Peyer's patch (tissue), 4 donors: ENCODE measurements around the gene TRAF3IP3. TPM values are rescaled to one million over a fixed set of nuclear protein-coding genes. Genes with fewer than 3 reads are reported as not detected.

ENCODE experiments used
- DNase-seq, 3 donors: peaks; one replicate each; pipeline ENCODE4 v3.0.0-alpha.2; 2017 to 2019
- H3K27ac ChIP-seq, 4 donors: fragments of 200-600 bp; sonication (generic); one replicate each; pipeline ENCODE4 v1.5.1; 2016 to 2019
- H3K27me3 ChIP-seq, 2 donors: fragments of 200-600 bp; sonication (generic); one replicate each; pipeline ENCODE4 v1.5.1; 2019
- H3K36me3 ChIP-seq, 3 donors: fragments of 200-600 bp; sonication (generic); one replicate each; pipeline ENCODE4 v1.5.1; 2016 to 2019
- H3K4me1 ChIP-seq, 4 donors: fragments of 200-600 bp; sonication (generic); one replicate each; pipeline ENCODE4 v1.5.1; 2016 to 2019
- H3K4me3 ChIP-seq, 4 donors: fragments of 200-600 bp; sonication (generic); 1 replicate in 3 of 4; 2 replicates in 1 of 4; pipeline ENCODE4 v1.5.1; 2016 to 2019; ENCODE audit warnings: mild to moderate bottlenecking in 1 of 4
- H3K9me3 ChIP-seq, 4 donors: fragments of 200-600 bp; sonication (generic); one replicate each; pipeline ENCODE4 v1.5.1; 2016 to 2019; ENCODE audit warnings: mild to moderate bottlenecking in 1 of 4
- CTCF ChIP-seq, 6 experiments: fragments of 450-650 bp in 4 of 6; fragments of 200-600 bp in 2 of 6; sonication (generic) in 1 of 6; IDR thresholded peaks; one replicate each; pipeline ENCODE4 v1.5.1; 2017 to 2019; ENCODE audit warnings: antibody characterized with exemption in 6 of 6, mild to moderate bottlenecking in 3 of 6, moderate library complexity in 1 of 6
- POLR2A ChIP-seq, 2 donors: fragments of 450-650 bp; IDR thresholded peaks; one replicate each; pipeline ENCODE4 v1.5.1; 2017; ENCODE audit warnings: antibody characterized with exemption in 2 of 2, mild to moderate bottlenecking in 2 of 2, moderate library complexity in 2 of 2
- total RNA-seq, 4 donors: library from RNA; depleted of rRNA; stranded (reverse); fragments of >200 nt; gene quantifications; one replicate each; pipeline ENCODE4 v1.1.0, GENCODE V29; 2016

TRAF3IP3 gene
- total RNA-seq, 4 donors from 2014 or later = 7.4 to 102 (median 10.8) TPM

- peak overlapping the region; percentile 7 to 75 (median 35) for H3K27ac ChIP-seq
- TF ChIP-seq POLR2A (IDR thresholded peaks at IDR 0.05) (no peak), CTCF (IDR thresholded peaks at IDR 0.05) (no peak)
These were observed 4.1 kb upstream of the TRAF3IP3 start for GRCh38 chr1:209751627-209752231.

GRCh38 chr1:209752890-209753289 is 3.0 kb upstream of the TRAF3IP3 start:
- no peak for DNase-seq
- no peak overlapping the region for H3K27ac ChIP-seq
- no peaks in the 10 kb centered on the region for H3K27me3 ChIP-seq
- H3K36me3 ChIP-seq = no peaks in the 10 kb centered on the region
- no peaks in the 10 kb centered on the region for H3K9me3 ChIP-seq
- no peak overlapping the region for H3K4me3 ChIP-seq
- peaks cover 0 to 16% (median 7%) of the 10 kb centered on the region in 4 donors for H3K4me1 ChIP-seq
- TF ChIP-seq POLR2A (IDR thresholded peaks at IDR 0.05) (no peak), CTCF (IDR thresholded peaks at IDR 0.05) (no peak)

More at GRCh38 chr1:209751627-209752231, 4.1 kb upstream of the TRAF3IP3 start:
- Histone ChIP-seq H3K4me1 (peaks cover 0 to 19% (median 10%) of the 10 kb centered on the region in 4 donors), H3K27me3 (no peaks in the 10 kb centered on the region), H3K36me3 (no peaks in the 10 kb centered on the region), H3K4me3 (no peak overlapping the region), H3K9me3 (no peaks in the 10 kb centered on the region)
- DNase-seq = peak in 1 of 3 donors; percentile 57

- H3K4me3 ChIP-seq = no peak overlapping the region
- TF ChIP-seq POLR2A (IDR thresholded peaks at IDR 0.05) (no peak), CTCF (IDR thresholded peaks at IDR 0.05) (no peak)
- DNase-seq = no peak
- peaks cover 0 to 30% (median 5%) of the 10 kb centered on the region in 4 donors for H3K4me1 ChIP-seq
- no peaks in the 10 kb centered on the region for H3K36me3 ChIP-seq
- no peaks in the 10 kb centered on the region for H3K9me3 ChIP-seq
- H3K27me3 ChIP-seq = no peaks in the 10 kb centered on the region
- peak overlapping the region; percentile 33 to 86 (median 71) for H3K27ac ChIP-seq
These were observed 597 bp upstream of the TRAF3IP3 start for GRCh38 chr1:209755256-209755655.

GRCh38 chr1:209756615-209757445 is 977 bp downstream of the TRAF3IP3 start:
- H3K36me3 ChIP-seq = no peaks in the 10 kb centered on the region
- H3K9me3 ChIP-seq = no peaks in the 10 kb centered on the region
- peak in 2 of 3 donors; percentile 56 to 66 for DNase-seq
- H3K27me3 ChIP-seq = no peaks in the 10 kb centered on the region
- H3K4me3 ChIP-seq = peak overlapping the region; percentile 40 to 46 (median 44)
- TF ChIP-seq POLR2A (IDR thresholded peaks at IDR 0.05) (no peak), CTCF (IDR thresholded peaks at IDR 0.05) (no peak)
- peaks cover 0 to 23% (median 6%) of the 10 kb centered on the region in 4 donors for H3K4me1 ChIP-seq
- peak overlapping the region; percentile 63 to 86 (median 79) for H3K27ac ChIP-seq

GRCh38 chr1:209758400-209758799 is 2.5 kb downstream of the TRAF3IP3 start:
- no peak for DNase-seq
- Histone ChIP-seq H3K27me3 (no peaks in the 10 kb centered on the region), H3K27ac (peak overlapping the region in 1 of 4 donors; percentile 86), H3K36me3 (no peaks in the 10 kb centered on the region), H3K4me1 (peaks cover 0 to 23% (median 4%) of the 10 kb centered on the region in 4 donors), H3K4me3 (peak overlapping the region in 3 of 4 donors; percentile 3 to 46 (median 40)), H3K9me3 (no peaks in the 10 kb centered on the region)
- no peak for TF ChIP-seq POLR2A (IDR thresholded peaks at IDR 0.05)
- TF ChIP-seq CTCF (IDR thresholded peaks at IDR 0.05) = no peak
